GM18867 (cell line): Measurements from ENCODE around the gene WDR77.
A peak's percentile ranks its signal among the peaks of the same experiment; 100 is the strongest.

Experiments used
- ATAC-seq: cut with Tn5 transposase; IDR thresholded peaks from one replicate; pipeline ENCODE4 v1.9.1; 2021; ENCODE audit warnings: mild to moderate bottlenecking, moderate library complexity; ENCODE audit not compliant: unreplicated experiment

Gene WDR77

DNA sequence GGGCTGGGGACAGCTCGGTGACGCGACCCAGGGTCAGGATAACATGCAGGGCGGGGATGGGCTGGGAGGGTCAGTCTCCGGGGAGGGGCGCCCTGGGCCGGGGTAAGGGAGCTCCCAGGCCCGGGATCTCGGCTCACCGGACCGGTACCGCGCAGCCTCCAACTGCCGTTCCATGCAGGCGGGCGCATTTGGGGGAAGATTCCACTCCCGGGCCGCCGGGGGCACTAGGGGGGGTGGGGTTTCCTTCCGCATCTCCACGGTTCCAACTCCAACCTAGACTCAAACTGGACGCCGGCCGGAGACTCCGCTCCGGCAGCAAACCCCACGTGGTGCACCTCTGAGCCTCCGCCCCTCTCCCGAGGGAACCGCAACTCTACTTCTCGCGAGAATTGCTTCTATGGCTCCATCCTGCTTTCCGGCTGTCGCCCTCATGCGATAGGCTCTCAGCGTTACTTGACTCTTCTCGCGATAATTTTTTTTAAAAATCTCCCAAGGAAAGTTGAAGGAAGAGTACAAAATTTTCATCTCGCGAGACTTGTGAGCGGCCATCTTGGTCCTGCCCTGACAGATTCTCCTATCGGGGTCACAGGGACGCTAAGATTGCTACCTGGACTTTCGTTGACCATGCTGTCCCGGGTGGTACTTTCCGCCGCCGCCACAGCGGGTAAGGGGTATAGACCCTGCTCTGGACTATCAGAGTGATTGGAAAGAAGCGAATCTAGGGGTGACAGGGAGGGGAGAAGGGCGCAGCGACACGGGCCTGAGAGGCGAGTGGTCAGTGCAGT lies at the start of gene WDR77, which contains the start of gene ATP5PB:
Gene WDR77, minus strand, starts transcription at position 339 of the 785 bp plus-strand sequence. Its CDS starts 87 bp downstream, at position 252.
Gene ATP5PB, plus strand, starts transcription at position 547 of the 785 bp plus-strand sequence. Its CDS starts 78 bp downstream, at position 625.
- peak; percentile 95 for ATAC-seq

- no peak for ATAC-seq
Measured at GRCh38 chr1:111497592-111497991, 48.5 kb upstream of the WDR77 start.

GRCh38 chr1:111496398-111496797 lies 47.3 kb upstream of the WDR77 start:
- no peak for ATAC-seq

GRCh38 chr1:111491070-111491469 lies 42.0 kb upstream of the WDR77 start:
- no peak for ATAC-seq

- no peak for ATAC-seq
Measured at GRCh38 chr1:111490220-111490619, 41.2 kb upstream of the WDR77 start.

DNA sequence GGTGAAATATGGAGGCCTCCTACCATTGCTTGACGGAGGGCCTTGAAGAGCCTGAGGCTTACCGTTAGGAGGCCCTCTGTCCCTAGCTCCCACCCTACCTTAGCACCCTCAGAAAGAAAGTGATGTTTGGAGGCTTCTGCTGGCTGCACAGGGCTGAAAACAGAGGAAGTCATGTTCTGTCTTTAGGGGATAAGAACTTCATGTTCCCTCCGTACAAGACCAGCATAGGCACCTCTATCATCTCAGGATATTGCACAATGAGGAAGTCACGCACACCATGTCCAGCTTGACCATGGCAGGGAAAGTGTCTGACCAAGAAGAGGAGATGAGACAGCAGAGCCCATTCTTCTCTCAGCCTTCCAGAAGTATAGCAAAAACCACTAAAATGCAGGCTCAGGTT lies 40.5 kb upstream of the WDR77 start:
- ATAC-seq, result no peak

GRCh38 chr1:111488669-111489068 lies 39.6 kb upstream of the WDR77 start:
- no peak for ATAC-seq

- ATAC-seq, result no peak
Measured at GRCh38 chr1:111487133-111487532, 38.1 kb upstream of the WDR77 start.

GRCh38 chr1:111486431-111486830 lies 37.4 kb upstream of the WDR77 start:
- no peak for ATAC-seq

GRCh38 chr1:111484391-111485026 lies 35.5 kb upstream of the WDR77 start:
- no peak for ATAC-seq

DNA sequence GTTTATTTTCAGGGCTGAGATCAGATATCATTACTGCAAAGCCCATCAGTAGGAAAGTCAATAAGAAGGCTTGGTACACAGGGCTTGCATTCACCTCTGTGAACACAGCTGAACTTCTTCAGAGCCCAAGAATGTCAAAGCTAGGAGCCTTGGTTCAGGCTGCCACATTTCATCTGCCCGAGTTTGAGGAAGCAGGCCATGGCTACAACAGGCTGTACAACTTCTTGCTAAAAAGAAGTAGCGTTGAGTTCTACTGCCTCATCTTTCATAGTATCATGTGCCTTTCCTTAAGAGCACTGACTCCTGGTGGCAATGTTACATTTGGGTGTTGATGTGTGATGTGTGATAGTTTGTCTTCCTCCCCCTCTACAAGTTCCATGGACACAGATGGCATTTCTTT lies 34.8 kb upstream of the WDR77 start:
- ATAC-seq, result no peak

- no peak for ATAC-seq
Measured at GRCh38 chr1:111483166-111483565, 34.1 kb upstream of the WDR77 start.

DNA sequence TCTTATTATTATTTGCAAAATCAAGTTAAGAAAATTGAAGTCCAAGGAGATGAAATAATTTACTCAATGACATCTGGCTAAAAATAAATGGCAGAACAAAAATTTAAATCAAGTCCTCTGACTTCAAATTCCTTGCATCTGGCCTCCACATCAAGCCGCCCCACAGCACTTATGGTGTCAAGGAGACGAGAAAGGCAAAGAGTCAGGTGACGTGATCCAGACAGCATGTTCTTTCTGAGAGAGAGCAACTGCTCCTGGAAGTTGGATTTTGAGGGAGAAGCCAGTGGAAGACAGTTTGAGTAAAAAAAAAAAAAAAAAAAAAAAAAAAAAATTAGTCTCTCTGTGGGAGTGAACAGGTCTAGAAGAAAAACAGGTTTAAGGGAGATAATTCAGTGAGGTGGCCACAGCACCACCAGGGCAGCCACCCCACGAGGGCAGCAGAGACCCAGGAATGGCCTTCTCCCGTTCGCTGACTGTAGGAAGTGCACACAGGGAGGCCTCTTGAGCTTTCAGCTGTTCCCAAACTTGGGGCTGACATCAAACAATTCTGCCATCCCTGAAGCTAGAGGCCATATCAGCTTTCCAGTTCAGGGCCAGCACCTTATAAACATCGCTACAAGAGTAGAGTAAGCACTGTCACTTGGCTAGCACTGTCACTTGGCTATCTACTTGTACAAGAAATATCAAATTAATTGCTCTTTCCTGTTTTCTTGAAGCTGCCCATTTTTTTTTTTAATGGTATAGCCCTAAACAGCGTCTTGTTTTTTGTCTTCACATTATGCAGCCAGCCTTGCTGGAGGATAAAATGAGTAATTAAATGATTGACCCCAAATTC lies 32.5 kb upstream of the WDR77 start:
- no peak for ATAC-seq

DNA sequence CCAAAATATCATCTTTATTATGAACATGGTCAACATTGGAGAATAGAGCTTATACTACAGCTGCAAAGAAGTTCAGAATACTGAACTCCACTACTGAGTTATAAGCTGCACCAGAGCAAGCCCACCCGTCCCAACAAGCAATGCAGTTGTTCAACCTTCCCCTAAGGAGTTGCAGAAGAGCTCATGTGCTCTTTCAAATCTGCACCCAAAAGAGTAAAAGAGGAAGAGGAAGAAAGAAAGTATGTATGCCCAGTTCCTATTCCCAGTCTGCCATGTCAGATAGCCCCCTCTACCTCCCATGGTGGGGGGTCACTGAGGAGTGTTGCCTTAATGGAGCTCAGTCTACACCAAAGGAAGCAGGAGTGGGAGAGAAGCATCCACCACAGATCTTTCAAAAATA lies 31.6 kb upstream of the WDR77 start:
- ATAC-seq, result no peak

DNA sequence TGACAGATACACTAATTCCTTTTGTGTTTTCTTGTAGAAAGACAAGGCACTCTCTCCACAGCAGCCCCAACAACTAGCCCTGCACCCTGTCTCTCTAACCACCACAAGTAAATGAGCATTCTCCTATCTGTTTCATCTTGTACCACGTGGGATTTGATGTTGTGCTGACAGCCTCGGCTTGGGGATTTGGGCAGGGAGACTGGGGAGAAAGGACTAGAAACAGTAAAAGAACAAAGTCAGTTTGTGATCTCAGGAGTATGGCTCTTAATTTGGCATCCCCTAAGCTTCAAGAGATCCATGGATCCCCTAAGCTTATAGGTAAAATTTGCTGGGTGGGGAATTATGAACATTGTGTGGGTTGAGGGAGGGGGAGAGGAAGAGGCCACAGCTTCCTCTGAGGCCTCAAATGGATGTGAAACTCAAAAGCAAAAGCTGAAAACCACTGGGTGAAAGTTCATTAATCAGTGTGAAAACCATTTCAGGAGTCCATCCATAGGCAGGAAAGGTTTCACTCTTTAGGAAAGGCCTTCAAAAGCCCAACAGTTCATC lies 27.8 kb upstream of the WDR77 start:
- peak; percentile 73 for ATAC-seq

DNA sequence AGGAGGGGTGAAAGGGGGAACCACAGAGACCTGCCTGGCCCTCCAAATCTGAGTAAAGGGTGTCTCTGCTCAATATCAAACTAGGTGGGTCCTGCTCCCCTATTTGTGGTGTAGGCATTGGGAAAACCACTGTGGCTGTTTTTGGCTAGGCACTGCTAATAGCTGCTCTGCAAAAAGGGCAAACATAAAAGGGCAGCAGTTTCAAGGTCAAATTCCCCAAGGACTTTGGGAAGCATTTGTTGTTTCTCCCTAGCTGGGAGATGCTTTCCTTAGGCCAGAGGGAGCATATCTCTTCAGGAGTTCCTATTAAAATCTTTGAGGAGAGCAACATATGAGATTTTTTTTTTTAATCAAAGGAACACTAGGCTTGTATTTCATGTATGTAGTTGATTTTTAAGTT lies 27.2 kb upstream of the WDR77 start:
- no peak for ATAC-seq

- ATAC-seq, result peak; percentile 43
Measured at GRCh38 chr1:111475701-111476100, 26.6 kb upstream of the WDR77 start.

- ATAC-seq, result no peak
Measured at GRCh38 chr1:111474521-111474920, 25.5 kb upstream of the WDR77 start.

- ATAC-seq, result no peak
Measured at GRCh38 chr1:111474106-111474505, 25.1 kb upstream of the WDR77 start.

DNA sequence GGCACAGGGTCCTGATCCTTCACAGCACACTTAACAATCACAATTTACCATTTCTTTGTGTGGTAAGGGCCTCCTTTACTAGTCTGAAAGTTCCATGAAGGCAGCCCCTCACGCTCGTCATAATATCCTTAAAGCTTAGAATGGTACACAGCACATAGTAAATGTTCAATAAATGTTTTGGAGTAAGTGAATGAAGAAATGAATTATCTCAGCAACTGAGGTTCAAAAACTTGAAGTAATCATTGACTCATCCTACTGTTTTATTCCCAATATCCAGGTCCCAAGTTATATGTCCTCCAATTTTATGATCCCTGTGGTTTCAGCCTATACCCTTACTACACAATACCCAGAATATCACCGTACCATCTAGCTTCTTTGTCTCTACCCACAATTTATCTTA lies 22.5 kb upstream of the WDR77 start:
- no peak for ATAC-seq

- peak; percentile 69 for ATAC-seq
Measured at GRCh38 chr1:111471012-111471411, 22.0 kb upstream of the WDR77 start.
